ENCODE data around the gene DVL2. TPM values are rescaled to one million over a fixed set of nuclear protein-coding genes. Genes with fewer than 3 reads are reported as not detected.

The DVL2 gene
- total RNA-seq, 3 donors from 2014 or later: 62.9 to 65.3 (median 63.2) TPM

DNA sequence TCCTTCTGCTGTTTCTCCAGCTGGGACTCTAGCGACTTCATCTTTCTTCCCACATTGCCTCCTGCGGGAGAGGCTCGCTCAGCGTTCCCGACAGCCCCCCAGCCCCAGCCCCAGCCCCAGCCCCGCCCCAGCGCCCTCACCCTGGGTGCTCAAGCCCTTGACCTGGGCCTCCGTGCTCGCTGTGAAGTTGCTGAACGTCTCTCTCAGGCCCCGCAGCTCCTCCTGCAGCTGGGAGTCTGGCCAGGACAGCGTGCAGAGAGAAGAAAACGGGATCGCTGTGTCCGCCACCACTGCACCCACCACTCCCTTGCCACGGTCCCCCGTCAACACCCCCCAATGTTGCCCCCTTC is 57.5 kb downstream of the DVL2 start:
- DNase-seq (no peak), ATAC-seq (no peak)
- Mint-ChIP-seq H3K27me3 (ENCODE audit: low read depth) (peaks cover 13% of the 10 kb centered on the region), H3K9me3 (no peaks in the 10 kb centered on the region), H3K4me3 (no peak overlapping the region), H3K4me1 (ENCODE audit: low read depth) (peaks cover 10% of the 10 kb centered on the region), H3K36me3 (ENCODE audit: insufficient read depth) (no peaks in the 10 kb centered on the region)

DNA sequence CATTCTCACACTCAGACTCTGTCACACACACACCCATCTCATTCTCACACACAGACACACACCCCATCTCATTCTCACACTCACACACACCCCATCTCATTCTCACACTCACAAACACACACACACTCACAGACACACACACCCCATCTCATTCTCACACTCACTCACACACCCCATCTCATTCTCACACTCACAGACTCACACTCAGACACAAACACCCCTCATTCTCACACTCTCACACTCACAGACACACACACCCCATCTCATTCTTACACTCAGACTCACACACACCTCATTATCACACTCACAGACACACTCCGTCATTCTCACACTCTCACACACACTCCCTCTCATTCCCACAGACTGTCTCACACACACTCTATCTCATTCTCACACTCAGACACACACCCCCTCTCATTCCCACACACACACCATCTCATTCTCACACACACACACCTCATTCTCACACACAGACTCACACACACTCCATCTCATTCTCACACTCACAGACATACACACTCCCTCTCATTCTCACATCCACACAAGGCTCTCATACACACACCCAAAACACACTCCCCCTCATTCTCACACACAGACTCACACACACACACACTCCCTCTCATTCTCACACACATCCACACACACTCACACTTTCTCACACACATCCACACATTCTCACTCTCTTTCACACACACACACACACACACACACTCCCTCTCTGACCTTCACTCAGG is 58.0 kb downstream of the DVL2 start:
- Mint-ChIP-seq H3K9me3 (no peaks in the 10 kb centered on the region), H3K4me1 (ENCODE audit: low read depth) (peaks cover 10% of the 10 kb centered on the region), H3K4me3 (no peak overlapping the region), H3K27me3 (ENCODE audit: low read depth) (peaks cover 13% of the 10 kb centered on the region), H3K36me3 (ENCODE audit: insufficient read depth) (no peaks in the 10 kb centered on the region)
- DNase-seq (no peak), ATAC-seq (no peak)

Other genes starting within 250 kb of the DVL2 start
- not detected for gene ALOX12, start 238.5 kb downstream of the DVL2 start, total RNA-seq
- gene RNASEK, start 221.9 kb downstream of the DVL2 start, total RNA-seq: 100 to 1,000 TPM; 138 to 150 (median 139) TPM
- gene BCL6B, start 211.5 kb downstream of the DVL2 start, total RNA-seq: under 1 TPM; 0.21 to 0.41 (median 0.25) TPM
- gene SLC16A13, start 198.5 kb downstream of the DVL2 start, total RNA-seq: 1 to 10 TPM; 5.7 to 7.0 (median 6.7) TPM
- 1 to 10 TPM in 2 of 3 donors, under 1 TPM in 1; 0.63 to 1.3 (median 1.1) TPM for gene SLC16A11, start 190.4 kb downstream of the DVL2 start, total RNA-seq
- not detected for gene CLEC10A, start 154.3 kb downstream of the DVL2 start, total RNA-seq
- under 1 TPM in 1 of 3 donors, not detected in 2; 0.25 TPM for gene ASGR2, start 119.7 kb downstream of the DVL2 start, total RNA-seq
- 1 to 10 TPM in 2 of 3 donors, under 1 TPM in 1; 0.63 to 1.3 (median 1.1) TPM for gene ASGR1, start 55.1 kb downstream of the DVL2 start, total RNA-seq
- 1 to 10 TPM; 4.2 to 6.5 (median 5.7) TPM for gene DLG4, start 14.7 kb downstream of the DVL2 start, total RNA-seq
- 100 to 1,000 TPM; 161 to 222 (median 174) TPM for gene ACADVL, start 14.6 kb downstream of the DVL2 start, total RNA-seq
- 10 to 100 TPM; 42.6 to 47.6 (median 43.0) TPM for gene PHF23, start 4.9 kb upstream of the DVL2 start, total RNA-seq
- 100 to 1,000 TPM; 114 to 136 (median 133) TPM for gene GABARAP, start 7.9 kb upstream of the DVL2 start, total RNA-seq
- 100 to 1,000 TPM; 190 to 210 (median 196) TPM for gene CTDNEP1, start 17.2 kb upstream of the DVL2 start, total RNA-seq
- gene ELP5, start 17.7 kb upstream of the DVL2 start, total RNA-seq: 100 to 1,000 TPM; 107 to 138 (median 117) TPM
- 1 to 10 TPM in 2 of 3 donors, under 1 TPM in 1; 0.65 to 1.8 (median 1.7) TPM for gene CLDN7, start 28.0 kb upstream of the DVL2 start, total RNA-seq
- under 1 TPM; 0.16 to 0.58 (median 0.24) TPM for gene SLC2A4, start 47.2 kb upstream of the DVL2 start, total RNA-seq
- gene YBX2, start 60.1 kb upstream of the DVL2 start, total RNA-seq: under 1 TPM in 1 of 3 donors, not detected in 2; 0.18 TPM
- 1,000 to 10,000 TPM; 1,821 to 1,965 (median 1,822) TPM for gene EIF5A, start 73.1 kb upstream of the DVL2 start, total RNA-seq
- gene GPS2, start 80.8 kb upstream of the DVL2 start, total RNA-seq: 10 to 100 TPM; 80.6 to 92.8 (median 87.1) TPM
- gene NEURL4, start 94.8 kb upstream of the DVL2 start, total RNA-seq: 10 to 100 TPM; 73.1 to 88.0 (median 82.4) TPM
- 100 to 1,000 TPM; 119 to 126 (median 123) TPM for gene ACAP1, start 102.0 kb upstream of the DVL2 start, total RNA-seq
- gene KCTD11, start 117.6 kb upstream of the DVL2 start, total RNA-seq: 1 to 10 TPM; 1.6 to 2.3 (median 1.6) TPM
- not detected for gene TMEM95, start 120.6 kb upstream of the DVL2 start, total RNA-seq
- gene TNK1, start 146.6 kb upstream of the DVL2 start, total RNA-seq: 1 to 10 TPM; 5.6 to 7.4 (median 6.0) TPM
- 10 to 100 TPM; 67.7 to 69.1 (median 68.9) TPM for gene PLSCR3, start 160.0 kb upstream of the DVL2 start, total RNA-seq
- 10 to 100 TPM; 29.9 to 33.4 (median 32.0) TPM for gene TMEM256, start 169.6 kb upstream of the DVL2 start, total RNA-seq
- 1 to 10 TPM; 4.9 to 6.4 (median 5.9) TPM for gene NLGN2, start 173.3 kb upstream of the DVL2 start, total RNA-seq
- gene SPEM1, start 185.8 kb upstream of the DVL2 start, total RNA-seq: not detected
- gene SPEM2, start 191.1 kb upstream of the DVL2 start, total RNA-seq: not detected
- gene SPEM3, start 194.3 kb upstream of the DVL2 start, total RNA-seq: not detected
- gene TMEM102, start 200.9 kb upstream of the DVL2 start, total RNA-seq: 10 to 100 TPM; 11.8 to 13.9 (median 12.0) TPM
- under 1 TPM; 0.19 to 0.32 (median 0.28) TPM for gene FGF11, start 205.0 kb upstream of the DVL2 start, total RNA-seq
- gene CHRNB1, start 210.5 kb upstream of the DVL2 start, total RNA-seq: 1 to 10 TPM; 3.9 to 4.6 (median 4.3) TPM
- 10 to 100 TPM; 16.0 to 18.0 (median 17.5) TPM for gene ZBTB4, start 245.1 kb upstream of the DVL2 start, total RNA-seq
- not detected for gene SLC35G6, start 246.9 kb upstream of the DVL2 start, total RNA-seq
- gene POLR2A, start 249.8 kb upstream of the DVL2 start, total RNA-seq: 100 to 1,000 TPM; 184 to 188 (median 188) TPM